Astrocyte (in vitro differentiated cells and primary cell): ENCODE results near the gene FAM131C. TPM values are rescaled to one million over a fixed set of nuclear protein-coding genes. Genes with fewer than 3 reads are reported as not detected.

Source experiments
- DNase-seq: peaks from one replicate; pipeline ENCODE4 v3.0.0-alpha.2; 2010; ENCODE audit warnings: low read depth
- FAIRE-seq: peaks from 2 replicates; lab custom pipeline; 2011; peaks lifted over from hg19 to GRCh38; lab: Jason Lieb, UNC
- H2AFZ ChIP-seq: 2 replicates; pipeline ENCODE4 v1.6.0; 2012; ENCODE audit warnings: low read depth, low read length, inconsistent platforms
- H3K27ac ChIP-seq: 2 replicates; pipeline ENCODE4 v1.5.1; 2011; ENCODE audit warnings: low read depth, low read length, inconsistent platforms
- H3K27me3 ChIP-seq: 2 replicates; pipeline ENCODE4 v1.6.0; 2011; ENCODE audit warnings: low read length, inconsistent platforms; ENCODE audit not compliant: insufficient read depth
- H3K36me3 ChIP-seq: 2 replicates; pipeline ENCODE4 v1.5.1; 2011; ENCODE audit warnings: low read length, inconsistent platforms; ENCODE audit not compliant: insufficient read depth
- H3K4me1 ChIP-seq: 2 replicates; pipeline ENCODE4 v1.5.1; 2011; ENCODE audit warnings: low read length, inconsistent platforms; ENCODE audit not compliant: insufficient read depth
- H3K4me2 ChIP-seq: 2 replicates; pipeline ENCODE4 v1.6.0; 2012; ENCODE audit warnings: low read length, inconsistent platforms
- H3K4me3 ChIP-seq: 2 replicates; pipeline ENCODE4 v1.5.1; 2011; ENCODE audit warnings: low read depth, mild to moderate bottlenecking, low read length, inconsistent platforms; ENCODE audit not compliant: insufficient read depth
- H3K79me2 ChIP-seq: 2 replicates; pipeline ENCODE4 v1.6.0; 2012; ENCODE audit warnings: mild to moderate bottlenecking, low read length, inconsistent platforms; ENCODE audit not compliant: insufficient read depth
- H3K9ac ChIP-seq: 2 replicates; pipeline ENCODE4 v1.6.0; 2012; ENCODE audit warnings: mild to moderate bottlenecking, low read length, inconsistent platforms
- H3K9me3 ChIP-seq: 2 replicates; pipeline ENCODE4 v1.5.1; 2012; ENCODE audit warnings: low read depth, mild to moderate bottlenecking, low read length, inconsistent platforms; ENCODE audit not compliant: insufficient read depth
- H4K20me1 ChIP-seq: 2 replicates; pipeline ENCODE4 v1.6.0; 2012; ENCODE audit warnings: low read length, inconsistent platforms; ENCODE audit not compliant: insufficient read depth
- H3K27ac Mint-ChIP-seq: one replicate; pipeline ENCODE4 v1.8.0; 2021; ENCODE audit warnings: mild to moderate bottlenecking, mixed read lengths; ENCODE audit not compliant: unreplicated experiment
- H3K27me3 Mint-ChIP-seq: one replicate; pipeline ENCODE4 v1.8.0; 2021; ENCODE audit warnings: low read depth, mixed read lengths; ENCODE audit not compliant: unreplicated experiment
- H3K36me3 Mint-ChIP-seq: one replicate; pipeline ENCODE4 v1.8.0; 2021; ENCODE audit warnings: low read depth, mixed read lengths; ENCODE audit not compliant: unreplicated experiment
- H3K4me1 Mint-ChIP-seq: one replicate; pipeline ENCODE4 v1.8.0; 2021; ENCODE audit warnings: low read depth, mixed read lengths; ENCODE audit not compliant: unreplicated experiment
- H3K4me3 Mint-ChIP-seq: one replicate; pipeline ENCODE4 v1.8.0; 2021; ENCODE audit warnings: mild to moderate bottlenecking, moderate library complexity, mixed read lengths; ENCODE audit not compliant: unreplicated experiment
- H3K9me3 Mint-ChIP-seq: one replicate; pipeline ENCODE4 v1.8.0; 2021; ENCODE audit warnings: mild to moderate bottlenecking, mixed read lengths; ENCODE audit not compliant: unreplicated experiment
- CTCF ChIP-seq: IDR thresholded peaks from 2 replicates; pipeline ENCODE4 v1.5.1; 2011; ENCODE audit warnings: low read depth, mild to moderate bottlenecking, inconsistent platforms, low read length, moderate library complexity; ENCODE audit not compliant: insufficient read depth
- EZH2 ChIP-seq: IDR thresholded peaks from 2 replicates; pipeline ENCODE4 v1.6.1; 2012; ENCODE audit warnings: mild to moderate bottlenecking, low read length, inconsistent platforms; ENCODE audit not compliant: insufficient read depth
- total RNA-seq: library from RNA; stranded (reverse); gene quantifications from 2 replicates; pipeline ENCODE4 v1.2.1, GENCODE V29; 2021

FAM131C gene
- total RNA-seq, 1 donor from 2014 or later: 0.11 TPM

DNA sequence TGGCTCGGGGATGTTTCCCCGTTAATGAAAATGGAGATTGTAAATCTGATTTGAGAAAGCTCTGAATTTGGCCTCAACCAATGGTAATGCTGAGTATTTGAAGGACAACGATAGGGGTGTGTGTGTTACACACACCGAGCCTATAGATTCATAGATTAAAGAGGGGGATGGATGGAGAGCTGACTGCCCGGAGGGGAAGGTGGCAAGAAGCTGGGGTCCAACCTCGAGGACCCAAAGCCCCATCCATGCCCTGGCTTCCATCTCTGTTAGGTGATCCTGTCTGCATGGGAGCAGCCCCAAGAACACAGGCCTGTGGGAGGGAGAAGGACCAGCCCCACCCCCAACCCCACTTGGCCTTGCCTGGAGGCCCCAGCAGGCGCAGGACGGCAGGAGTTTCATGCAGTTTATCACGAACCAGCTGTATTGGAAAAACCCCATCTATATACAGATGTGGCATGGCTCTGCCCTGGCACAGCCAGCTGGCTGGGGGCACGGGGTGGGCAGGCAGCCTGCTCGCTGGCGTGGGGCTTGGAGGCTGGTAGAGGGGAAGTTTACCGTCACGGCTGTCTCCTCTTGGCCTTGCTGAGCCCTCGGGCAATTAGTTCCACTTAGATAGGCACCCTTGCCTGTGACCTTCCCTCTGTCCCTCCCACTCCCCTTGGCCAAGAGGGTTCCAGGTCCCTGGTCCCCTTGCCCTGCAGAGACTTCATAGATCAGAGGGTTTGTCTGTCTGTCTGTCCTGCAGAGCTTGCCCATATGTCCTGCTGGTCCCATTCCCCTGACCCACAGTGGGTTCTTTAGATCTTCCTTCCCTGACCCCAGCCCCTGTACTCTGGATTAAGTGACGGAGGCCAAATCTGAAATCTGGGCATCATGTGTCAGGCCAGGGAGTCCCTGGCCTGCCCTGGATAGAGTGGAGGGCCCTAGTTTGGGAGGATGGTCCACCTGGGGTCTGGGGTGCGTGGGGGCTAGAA, 58.7 kb downstream of the FAM131C start:
- DNase-seq: no peak
- FAIRE-seq: no peak
- Histone ChIP-seq H3K9me3 (no peaks in the 10 kb centered on the region), H3K36me3 (no peaks in the 10 kb centered on the region), H3K4me3 (no peak overlapping the region), H3K4me1 (peaks cover 41% of the 10 kb centered on the region), H2AFZ (no peak overlapping the region), H4K20me1 (no peaks in the 10 kb centered on the region), H3K4me2 (no peak overlapping the region), H3K9ac (no peak overlapping the region), H3K27me3 (no peaks in the 10 kb centered on the region), H3K27ac (no peak overlapping the region), H3K79me2 (no peaks in the 10 kb centered on the region)
- Mint-ChIP-seq H3K9me3 (peaks cover 4% of the 10 kb centered on the region), H3K27ac (no peak overlapping the region), H3K36me3 (no peaks in the 10 kb centered on the region), H3K27me3 (peaks cover 2% of the 10 kb centered on the region), H3K4me1 (peaks cover 27% of the 10 kb centered on the region), H3K4me3 (peak overlapping the region; percentile 40)
- TF ChIP-seq CTCF: no peak
- TF ChIP-seq EZH2: no peak

- Histone ChIP-seq H3K4me1 (peaks cover 32% of the 10 kb centered on the region), H2AFZ (no peak overlapping the region), H3K36me3 (no peaks in the 10 kb centered on the region), H3K27me3 (no peaks in the 10 kb centered on the region), H3K4me2 (peak overlapping the region; percentile 83), H3K27ac (no peak overlapping the region), H3K79me2 (no peaks in the 10 kb centered on the region), H3K9ac (peak overlapping the region; percentile 77), H3K4me3 (no peak overlapping the region), H3K9me3 (no peaks in the 10 kb centered on the region), H4K20me1 (no peaks in the 10 kb centered on the region)
- no peak for DNase-seq
- H3K27me3 Mint-ChIP-seq: peaks cover 2% of the 10 kb centered on the region
- H3K27ac Mint-ChIP-seq: peak overlapping the region; percentile 91
- FAIRE-seq: no peak
- peaks cover 19% of the 10 kb centered on the region for H3K4me1 Mint-ChIP-seq
- no peaks in the 10 kb centered on the region for H3K36me3 Mint-ChIP-seq
- no peak overlapping the region for H3K4me3 Mint-ChIP-seq
- H3K9me3 Mint-ChIP-seq: peaks cover 4% of the 10 kb centered on the region
- no peak for TF ChIP-seq CTCF
These were observed 59.6 kb downstream of the FAM131C start for GRCh38 chr1:16013908-16014258.
